GM23338 (cell line): ENCODE results near the gene PPP2R1B. TPM values are rescaled to one million over a fixed set of nuclear protein-coding genes. Genes with fewer than 3 reads are reported as not detected.

Source experiments
- ATAC-seq: fragments of 200-7000 bp; cut with Tn5 transposase; 3 replicates; pipeline ENCODE4 v1.9.1; 2020
- DNase-seq: peaks from one replicate; pipeline ENCODE4 v3.0.0-alpha.2; 2015; ENCODE audit warnings: low spot score
- H2AFZ ChIP-seq: fragments of 200-600 bp; sonication (generic); 2 replicates; pipeline ENCODE4 v1.8.0; 2016; ENCODE audit warnings: antibody characterized with exemption, mild to moderate bottlenecking, moderate library complexity
- H3F3A ChIP-seq: fragments of 200-600 bp; sonication (generic); replicated peaks from 2 replicates; pipeline ENCODE4 v1.8.0; 2017; ENCODE audit warnings: antibody characterized with exemption, mixed run types, low read depth
- H3K27ac ChIP-seq: fragments of 200-600 bp; sonication (generic); 2 replicates; pipeline ENCODE4 v1.6.1; 2016; ENCODE audit warnings: low read depth
- H3K27me3 ChIP-seq: fragments of 200-600 bp; sonication (generic); 2 replicates; pipeline ENCODE4 v1.8.0; 2016; ENCODE audit warnings: mild to moderate bottlenecking, mixed run types, moderate library complexity; ENCODE audit not compliant: insufficient read depth
- H3K36me3 ChIP-seq: fragments of 200-600 bp; sonication (generic); 2 replicates; pipeline ENCODE4 v1.8.0; 2016; ENCODE audit warnings: mild to moderate bottlenecking; ENCODE audit not compliant: insufficient read depth
- H3K4me1 ChIP-seq: fragments of 200-600 bp; sonication (generic); 2 replicates; pipeline ENCODE4 v1.8.0; 2016; ENCODE audit warnings: mild to moderate bottlenecking, moderate library complexity; ENCODE audit not compliant: insufficient read depth
- H3K4me2 ChIP-seq: fragments of 200-600 bp; sonication (generic); 2 replicates; pipeline ENCODE4 v1.7.1; 2017; ENCODE audit warnings: mixed run types
- H3K4me3 ChIP-seq: fragments of 200-600 bp; sonication (generic); 2 replicates; pipeline ENCODE4 v1.6.1; 2016; ENCODE audit warnings: mixed run types
- H3K79me2 ChIP-seq: fragments of 200-600 bp; sonication (generic); replicated peaks from 2 replicates; pipeline ENCODE4 v1.8.0; 2017; ENCODE audit warnings: mild to moderate bottlenecking; ENCODE audit not compliant: insufficient read depth
- H3K9me2 ChIP-seq: fragments of 200-600 bp; sonication (generic); 2 replicates; pipeline ENCODE4 v1.8.0; 2017; ENCODE audit not compliant: insufficient read depth
- H4K20me1 ChIP-seq: fragments of 200-600 bp; sonication (generic); replicated peaks from 2 replicates; pipeline ENCODE4 v1.8.0; 2017; ENCODE audit warnings: mild to moderate bottlenecking; ENCODE audit not compliant: insufficient read depth
- H3K27ac Mint-ChIP-seq: 2 replicates; pipeline ENCODE4 v1.8.0; 2020; ENCODE audit warnings: inconsistent platforms, mild to moderate bottlenecking, moderate library complexity, mixed read lengths
- H3K27me3 Mint-ChIP-seq: 3 replicates; pipeline ENCODE4 v1.8.0; 2022; ENCODE audit warnings: low read depth, mild to moderate bottlenecking, moderate library complexity, mixed read lengths, inconsistent platforms; ENCODE audit not compliant: insufficient read depth, poor library complexity
- H3K36me3 Mint-ChIP-seq: 3 replicates; pipeline ENCODE4 v1.8.0; 2021; ENCODE audit warnings: low read depth, mild to moderate bottlenecking, inconsistent platforms, moderate library complexity, mixed read lengths
- H3K4me1 Mint-ChIP-seq: 3 replicates; pipeline ENCODE4 v1.8.0; 2020; ENCODE audit warnings: mild to moderate bottlenecking, inconsistent platforms, mixed read lengths
- H3K4me3 Mint-ChIP-seq: 3 replicates; pipeline ENCODE4 v1.8.0; 2021; ENCODE audit warnings: moderate library complexity, mild to moderate bottlenecking, inconsistent platforms, mixed read lengths
- H3K9me3 Mint-ChIP-seq: 3 replicates; pipeline ENCODE4 v1.8.0; 2020; ENCODE audit warnings: moderate library complexity, mild to moderate bottlenecking, inconsistent platforms, mixed read lengths
- CREB1 ChIP-seq: fragments of 250-450 bp; sonication (Bioruptor Pico); IDR thresholded peaks from 2 replicates; pipeline ENCODE4 v1.5.0; 2020; ENCODE audit warnings: low read depth, mild to moderate bottlenecking, moderate library complexity
- CTCF ChIP-seq, 2 experiments: fragments of 200-600 bp in 1 of 2; sonication (generic) in 1 of 2; conservative IDR thresholded peaks; 2 replicates each; pipeline versions ENCODE4 v1.5.1 to v1.6.1; 2016 to 2017; ENCODE audit warnings: antibody characterized with exemption in 2 of 2, low read depth in 2 of 2, mild to moderate bottlenecking in 2 of 2, moderate library complexity in 1 of 2
- EZH2 ChIP-seq: fragments of 200-600 bp; sonication (generic); IDR thresholded peaks from one replicate; pipeline ENCODE4 v1.8.0; 2017; ENCODE audit warnings: antibody characterized with exemption, mild to moderate bottlenecking, low read depth; ENCODE audit not compliant: unreplicated experiment
- EZH2phosphoT487 ChIP-seq: fragments of 200-600 bp; sonication (generic); IDR thresholded peaks from one replicate; pipeline ENCODE4 v1.8.1; 2018; ENCODE audit warnings: antibody characterized with exemption; ENCODE audit not compliant: unreplicated experiment
- JUNB ChIP-seq: IDR thresholded peaks from one replicate; pipeline ENCODE4 v1.6.1; 2016; ENCODE audit warnings: antibody characterized with exemption; ENCODE audit not compliant: unreplicated experiment
- NANOG ChIP-seq: IDR thresholded peaks from 2 replicates; pipeline ENCODE4 v1.6.1; 2016; ENCODE audit warnings: antibody characterized with exemption, borderline replicate concordance
- POLR2AphosphoS5 ChIP-seq: IDR thresholded peaks from 2 replicates; pipeline ENCODE4 v1.6.1; 2016; ENCODE audit warnings: antibody characterized with exemption, low read depth
- STAT1 ChIP-seq: IDR thresholded peaks from one replicate; pipeline ENCODE4 v1.6.1; 2016; ENCODE audit warnings: antibody characterized with exemption; ENCODE audit not compliant: unreplicated experiment
- ZNF114 ChIP-seq: fragments of 250-450 bp; sonication (Bioruptor Pico); IDR thresholded peaks from 2 replicates; pipeline ENCODE4 v1.5.0; 2020; ENCODE audit warnings: mild to moderate bottlenecking, moderate library complexity
- ZNF331 ChIP-seq: fragments of 250-450 bp; sonication (Bioruptor Pico); IDR thresholded peaks from 2 replicates; pipeline ENCODE4 v1.5.0; 2020; ENCODE audit warnings: low read depth, mild to moderate bottlenecking, moderate library complexity
- ZNF462 ChIP-seq: fragments of 250-450 bp; sonication (Bioruptor Pico); IDR thresholded peaks from 2 replicates; pipeline ENCODE4 v1.5.0; 2020; ENCODE audit warnings: mild to moderate bottlenecking, moderate library complexity
- polyA plus RNA-seq: library from polyadenylated mRNA; unstranded; fragments of >200 nt; fragmentation: Nextera tagmentation; extraction: Ambion mirVana; gene quantifications from 2 replicates; pipeline ENCODE4 v1.2.1, GENCODE V29; 2016
- total RNA-seq: library from RNA; depleted of rRNA; stranded (reverse); fragments of >200 nt; shearing (Covaris generic); gene quantifications from 2 replicates; pipeline ENCODE4 v1.2.3, GENCODE V29; 2014
- TF ChIP-seq, protein P1 (sequence below): IDR thresholded peaks from 2 replicates; pipeline ENCODE4 v1.6.1; 2016; ENCODE audit warnings: antibody characterized with exemption
- TF ChIP-seq, protein P2 (sequence below): IDR thresholded peaks from one replicate; pipeline ENCODE4 v1.6.1; 2018; ENCODE audit warnings: antibody characterized with exemption; ENCODE audit not compliant: unreplicated experiment

PPP2R1B gene
- total and polyA plus RNA-seq, 2 experiments from 2014 or later, result 18.5 to 82.0 TPM

DNA sequence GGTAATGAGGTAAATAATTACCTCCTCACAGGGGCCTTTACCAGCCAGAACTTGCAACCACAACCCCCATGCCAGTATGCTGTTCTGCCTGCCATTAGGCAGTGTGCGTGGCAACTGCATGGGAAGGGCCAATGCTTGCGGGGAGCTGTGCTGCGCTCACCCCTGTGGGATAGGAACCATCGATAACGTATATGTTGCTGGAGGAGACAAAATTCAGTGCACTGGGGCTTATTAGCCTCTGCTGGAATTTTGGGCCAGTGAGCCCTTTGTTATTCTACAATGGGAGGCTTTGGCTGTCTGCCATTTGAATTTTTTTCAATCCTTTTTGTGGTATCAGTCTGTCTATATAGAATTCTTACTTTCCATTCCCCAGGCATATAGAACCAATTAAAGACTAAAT, 47.3 kb downstream of the PPP2R1B start:
- H3K79me2 ChIP-seq, result no peaks in the 10 kb centered on the region
- H3K4me3 ChIP-seq, result no peak overlapping the region
- peaks cover 26% of the 10 kb centered on the region for H3K4me1 Mint-ChIP-seq
- H4K20me1 ChIP-seq, result peaks cover 15% of the 10 kb centered on the region; the same call in 1 of the 2 replicates
- H3K27me3 ChIP-seq, result no peaks in the 10 kb centered on the region
- peaks cover 4% of the 10 kb centered on the region for H3K27me3 Mint-ChIP-seq
- peak; percentile 28 for ATAC-seq
- peak overlapping the region; percentile 42 for H3K27ac Mint-ChIP-seq
- H3K27ac ChIP-seq, result no peak overlapping the region; the same call in 1 of the 2 replicates
- no peak overlapping the region for H3K4me3 Mint-ChIP-seq
- H3K9me2 ChIP-seq, result no peaks in the 10 kb centered on the region
- no peaks in the 10 kb centered on the region for H3F3A ChIP-seq
- TF ChIP-seq EZH2 (no peak), POLR2AphosphoS5 (no peak), CREB1 (CRISPR knock-in tag) (no peak), JUNB (no peak), ZNF114 (CRISPR knock-in tag) (no peak), NANOG (no peak), ZNF331 (CRISPR knock-in tag) (no peak), STAT1 (no peak), CTCF (conservative IDR thresholded peaks at IDR 0.05; ENCODE audit: low read depth in 2 of 2) (no peak), ZNF462 (CRISPR knock-in tag) (no peak), EZH2phosphoT487 (no peak)
- TF ChIP-seq, protein P1, sequence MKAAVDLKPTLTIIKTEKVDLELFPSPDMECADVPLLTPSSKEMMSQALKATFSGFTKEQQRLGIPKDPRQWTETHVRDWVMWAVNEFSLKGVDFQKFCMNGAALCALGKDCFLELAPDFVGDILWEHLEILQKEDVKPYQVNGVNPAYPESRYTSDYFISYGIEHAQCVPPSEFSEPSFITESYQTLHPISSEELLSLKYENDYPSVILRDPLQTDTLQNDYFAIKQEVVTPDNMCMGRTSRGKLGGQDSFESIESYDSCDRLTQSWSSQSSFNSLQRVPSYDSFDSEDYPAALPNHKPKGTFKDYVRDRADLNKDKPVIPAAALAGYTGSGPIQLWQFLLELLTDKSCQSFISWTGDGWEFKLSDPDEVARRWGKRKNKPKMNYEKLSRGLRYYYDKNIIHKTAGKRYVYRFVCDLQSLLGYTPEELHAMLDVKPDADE, result no peak
- TF ChIP-seq, protein P2, sequence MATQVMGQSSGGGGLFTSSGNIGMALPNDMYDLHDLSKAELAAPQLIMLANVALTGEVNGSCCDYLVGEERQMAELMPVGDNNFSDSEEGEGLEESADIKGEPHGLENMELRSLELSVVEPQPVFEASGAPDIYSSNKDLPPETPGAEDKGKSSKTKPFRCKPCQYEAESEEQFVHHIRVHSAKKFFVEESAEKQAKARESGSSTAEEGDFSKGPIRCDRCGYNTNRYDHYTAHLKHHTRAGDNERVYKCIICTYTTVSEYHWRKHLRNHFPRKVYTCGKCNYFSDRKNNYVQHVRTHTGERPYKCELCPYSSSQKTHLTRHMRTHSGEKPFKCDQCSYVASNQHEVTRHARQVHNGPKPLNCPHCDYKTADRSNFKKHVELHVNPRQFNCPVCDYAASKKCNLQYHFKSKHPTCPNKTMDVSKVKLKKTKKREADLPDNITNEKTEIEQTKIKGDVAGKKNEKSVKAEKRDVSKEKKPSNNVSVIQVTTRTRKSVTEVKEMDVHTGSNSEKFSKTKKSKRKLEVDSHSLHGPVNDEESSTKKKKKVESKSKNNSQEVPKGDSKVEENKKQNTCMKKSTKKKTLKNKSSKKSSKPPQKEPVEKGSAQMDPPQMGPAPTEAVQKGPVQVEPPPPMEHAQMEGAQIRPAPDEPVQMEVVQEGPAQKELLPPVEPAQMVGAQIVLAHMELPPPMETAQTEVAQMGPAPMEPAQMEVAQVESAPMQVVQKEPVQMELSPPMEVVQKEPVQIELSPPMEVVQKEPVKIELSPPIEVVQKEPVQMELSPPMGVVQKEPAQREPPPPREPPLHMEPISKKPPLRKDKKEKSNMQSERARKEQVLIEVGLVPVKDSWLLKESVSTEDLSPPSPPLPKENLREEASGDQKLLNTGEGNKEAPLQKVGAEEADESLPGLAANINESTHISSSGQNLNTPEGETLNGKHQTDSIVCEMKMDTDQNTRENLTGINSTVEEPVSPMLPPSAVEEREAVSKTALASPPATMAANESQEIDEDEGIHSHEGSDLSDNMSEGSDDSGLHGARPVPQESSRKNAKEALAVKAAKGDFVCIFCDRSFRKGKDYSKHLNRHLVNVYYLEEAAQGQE, result no peak
- H3K36me3 Mint-ChIP-seq, result peaks cover 29% of the 10 kb centered on the region
- no peak for DNase-seq
- H3K9me3 Mint-ChIP-seq, result no peaks in the 10 kb centered on the region
- H3K4me2 ChIP-seq, result no peak overlapping the region
- peaks cover 17% of the 10 kb centered on the region for H3K4me1 ChIP-seq
- H3K36me3 ChIP-seq, result 0 out of 2 replicates have a peak, but pooled peaks cover 3% of the 10 kb centered on the region
- H2AFZ ChIP-seq, result no peak overlapping the region
